ENCODE results near the gene UNC45B. TPM values are rescaled to one million over a fixed set of nuclear protein-coding genes. Genes with fewer than 3 reads are reported as not detected.

UNC45B gene
- total RNA-seq, 1 experiment from 2014 or later, result 0.07 TPM

- TF ChIP-seq ZBTB21 (CRISPR knock-in tag; IDR thresholded peaks at IDR 0.05; ENCODE audit: borderline replicate concordance), result 0 out of 2 replicates have a peak, but pooled peaks have one; percentile 67
- no peak for TF ChIP-seq PRDM15 (CRISPR knock-in tag; IDR thresholded peaks at IDR 0.05)
- 0 out of 2 replicates have a peak, but pooled peaks have one; percentile 55 for TF ChIP-seq CBFB (CRISPR knock-in tag; IDR thresholded peaks at IDR 0.05; ENCODE audit: low read depth)
- TF ChIP-seq CREB1 (CRISPR knock-in tag; IDR thresholded peaks at IDR 0.05), result no peak
- TF ChIP-seq TP53 (CRISPR knock-in tag; IDR thresholded peaks at IDR 0.05), result 0 out of 2 replicates have a peak, but pooled peaks have one; percentile 62
- peak; percentile 20; the same call in 1 of the 2 replicates for TF ChIP-seq ZNF423 (CRISPR knock-in tag; IDR thresholded peaks at IDR 0.05)
- TF ChIP-seq ZNF396 (CRISPR knock-in tag; IDR thresholded peaks at IDR 0.05; ENCODE audit: borderline replicate concordance), result no peak
- TF ChIP-seq ZSCAN18 (CRISPR knock-in tag; IDR thresholded peaks at IDR 0.05), result no peak
- TF ChIP-seq GRHL2 (CRISPR knock-in tag; IDR thresholded peaks at IDR 0.05; ENCODE audit: insufficient replicate concordance, severe bottlenecking), result no peak
- TF ChIP-seq TEAD4 (CRISPR knock-in tag; IDR thresholded peaks at IDR 0.05), result peak; percentile 43; the same call in 1 of the 2 replicates
- peak; percentile 35 for TF ChIP-seq SP1 (CRISPR knock-in tag; conservative IDR thresholded peaks at IDR 0.05)
- TF ChIP-seq AFF4 (CRISPR knock-in tag; IDR thresholded peaks at IDR 0.05; ENCODE audit: borderline replicate concordance), result no peak
- TF ChIP-seq FOXP1 (CRISPR knock-in tag; IDR thresholded peaks at IDR 0.05; ENCODE audit: borderline replicate concordance), result peak; percentile 86
- peak; percentile 83 for TF ChIP-seq ETV6 (CRISPR knock-in tag; IDR thresholded peaks at IDR 0.05)
- TF ChIP-seq JUN (CRISPR knock-in tag; IDR thresholded peaks at IDR 0.05), result no peak
- no peak for TF ChIP-seq PRRX2 (CRISPR knock-in tag; IDR thresholded peaks at IDR 0.05)
- peak; percentile 65; the same call in 1 of the 2 replicates for TF ChIP-seq ZBTB43 (CRISPR knock-in tag; IDR thresholded peaks at IDR 0.05)
- TF ChIP-seq E2F5 (CRISPR knock-in tag; IDR thresholded peaks at IDR 0.05), result peak; percentile 99
- peak; percentile 82 for TF ChIP-seq HMGXB4 (CRISPR knock-in tag; IDR thresholded peaks at IDR 0.05)
- peak; percentile 90 for TF ChIP-seq CTCF (IDR thresholded peaks at IDR 0.05)
- peak; percentile 96 for TF ChIP-seq USF2 (CRISPR knock-in tag; IDR thresholded peaks at IDR 0.05)
These were observed 28.0 kb upstream of the UNC45B start, which contains the start of gene RAD51D (continued) for GRCh38 chr17:35119370-35120165.
